PC-3 (cell line): Measurements from ENCODE around the gene NIT1. TPM values are rescaled to one million over a fixed set of nuclear protein-coding genes. Genes with fewer than 3 reads are reported as not detected.

ENCODE experiments used
- ATAC-seq: fragments of 200-7000 bp; cut with Tn5 transposase; 2 replicates; pipeline ENCODE4 v1.9.1; 2020; ENCODE audit warnings: mild to moderate bottlenecking, moderate library complexity
- BruUV-seq: library from RNA; stranded (reverse); fragments of 400-500 nt; replicated peaks from 2 replicates; lab custom pipeline; 2021; lab: Mats Ljungman, UMichigan
- CTCF ChIA-PET: fragments of 300-600 bp; sonication (Branson Sonifier 250); formaldehyde crosslinking; loops from one replicate; lab custom pipeline; 2022; ENCODE audit warnings: antibody characterized with exemption; lab: Charles Lee
- POLR2A ChIA-PET: fragments of 300-600 bp; sonication (Branson Sonifier 250); formaldehyde crosslinking; loops from one replicate; lab custom pipeline; 2022; ENCODE audit warnings: antibody characterized with exemption; ENCODE audit not compliant: unreplicated experiment; lab: Charles Lee
- DNase-seq: peaks from one replicate; pipeline ENCODE4 v3.0.0-alpha.2; 2015
- H2AFZ ChIP-seq: fragments of 300-600 bp; sonication (generic); 2 replicates; pipeline ENCODE4 v1.6.0; 2016; ENCODE audit warnings: antibody characterized with exemption, low read length
- H3F3A ChIP-seq: fragments of 300-600 bp; sonication (generic); one replicate; pipeline ENCODE4 v1.6.0; 2017; ENCODE audit warnings: antibody characterized with exemption, low read length, control low read depth, mild to moderate bottlenecking; ENCODE audit not compliant: unreplicated experiment
- H3K27ac ChIP-seq: fragments of 300-600 bp; sonication (generic); 2 replicates; pipeline ENCODE4 v1.5.1; 2016; ENCODE audit warnings: mild to moderate bottlenecking, low read length
- H3K27me3 ChIP-seq: fragments of 300-600 bp; sonication (generic); 2 replicates; pipeline ENCODE4 v1.6.1; 2016; ENCODE audit warnings: low read length, mixed read lengths
- H3K36me3 ChIP-seq: fragments of 300-600 bp; sonication (generic); 2 replicates; pipeline ENCODE4 v1.6.1; 2016; ENCODE audit warnings: low read depth, mixed run types, low read length, mixed read lengths
- H3K4me1 ChIP-seq: fragments of 300-600 bp; sonication (generic); 2 replicates; pipeline ENCODE4 v1.5.1; 2016; ENCODE audit warnings: low read length; ENCODE audit not compliant: insufficient read depth
- H3K4me2 ChIP-seq: fragments of 300-600 bp; sonication (generic); 2 replicates; pipeline ENCODE4 v1.6.0; 2016; ENCODE audit warnings: low read length
- H3K4me3 ChIP-seq: fragments of 300-600 bp; sonication (generic); 2 replicates; pipeline ENCODE4 v1.5.1; 2016; ENCODE audit warnings: mild to moderate bottlenecking, low read length, mixed read lengths
- H3K79me2 ChIP-seq: fragments of 300-600 bp; sonication (generic); 2 replicates; pipeline ENCODE4 v1.6.1; 2017; ENCODE audit warnings: low read length, mixed read lengths
- H3K9ac ChIP-seq: fragments of 300-600 bp; sonication (generic); 2 replicates; pipeline ENCODE4 v1.6.0; 2016; ENCODE audit warnings: mild to moderate bottlenecking, low read length
- H3K9me2 ChIP-seq: fragments of 300-600 bp; sonication (generic); replicated peaks from 2 replicates; pipeline ENCODE4 v1.6.1; 2016; ENCODE audit warnings: mixed run types, low read length, mixed read lengths
- H3K9me3 ChIP-seq: fragments of 300-600 bp; sonication (generic); 2 replicates; pipeline ENCODE4 v1.6.1; 2016; ENCODE audit warnings: low read length, mixed read lengths
- H4K20me1 ChIP-seq: fragments of 300-600 bp; sonication (generic); 2 replicates; pipeline ENCODE4 v1.6.1; 2016; ENCODE audit warnings: low read length, mixed read lengths
- CTCF ChIP-seq: fragments of 300-600 bp; sonication (generic); conservative IDR thresholded peaks from 2 replicates; pipeline ENCODE4 v1.5.1; 2017; ENCODE audit warnings: antibody characterized with exemption, low read depth, mild to moderate bottlenecking, low read length
- EZH2 ChIP-seq: fragments of 300-600 bp; sonication (generic); IDR thresholded peaks from one replicate; pipeline ENCODE4 v1.6.1; 2017; ENCODE audit warnings: antibody characterized with exemption, mild to moderate bottlenecking, low read length; ENCODE audit not compliant: unreplicated experiment
- EZH2phosphoT487 ChIP-seq: fragments of 300-600 bp; sonication (generic); IDR thresholded peaks from 2 replicates; pipeline ENCODE4 v1.6.1; 2018; ENCODE audit warnings: mild to moderate bottlenecking, antibody characterized with exemption, low read length, borderline replicate concordance
- intact Hi-C: fragments of 100-400 bp; cut with micrococcal nuclease; formaldehyde crosslinking; loops from 2 replicates; pipeline ENCODE4 v1.9.0; 2023
- total RNA-seq: library from RNA; depleted of rRNA; stranded (reverse); fragments of >200 nt; gene quantifications from 2 replicates; pipeline ENCODE4 v1.2.3, GENCODE V29; 2014

The NIT1 gene
- total RNA-seq, 1 experiment from 2014 or later = 18.1 TPM

GRCh38 chr1:161157867-161158266, 40.0 kb downstream of the NIT1 start:
- intact Hi-C loops = loop anchor here (2.0 kb wide), 1 partner anchor 39 kb away; the partner anchor contains the start of genes NIT1 and PFDN2
- Histone ChIP-seq H3K4me2 (no peak overlapping the region), H3K9me2 (no peaks in the 10 kb centered on the region), H3K79me2 (peaks cover 42% of the 10 kb centered on the region), H3K4me3 (no peak overlapping the region), H3K9ac (no peak overlapping the region), H3K4me1 (peaks cover 41% of the 10 kb centered on the region), H3K27ac (no peak overlapping the region), H4K20me1 (no peaks in the 10 kb centered on the region), H2AFZ (no peak overlapping the region), H3K27me3 (no peaks in the 10 kb centered on the region), H3K9me3 (no peaks in the 10 kb centered on the region), H3K36me3 (peaks cover 9% of the 10 kb centered on the region; the same call in 1 of the 2 replicates), H3F3A (no peaks in the 10 kb centered on the region)
- ChIA-PET CTCF (no interaction called here), POLR2A (no interaction called here)
- TF ChIP-seq CTCF (no peak), EZH2 (no peak), EZH2phosphoT487 (no peak)
- ATAC-seq (no peak), DNase-seq (no peak)
- no TSS peak for BruUV-seq

GRCh38 chr1:161158316-161159010, 40.6 kb downstream of the NIT1 start:
- Histone ChIP-seq H3K4me3 (peak overlapping the region; percentile 96), H3K4me2 (peak overlapping the region; percentile 86), H2AFZ (peak overlapping the region; percentile 81; the same call in 1 of the 2 replicates), H3K36me3 (peaks cover 9% of the 10 kb centered on the region; the same call in 1 of the 2 replicates), H3K27ac (peak overlapping the region; percentile 21), H3K4me1 (peaks cover 37% of the 10 kb centered on the region), H3K27me3 (no peaks in the 10 kb centered on the region), H3K9me3 (no peaks in the 10 kb centered on the region), H3K9ac (peak overlapping the region; percentile 96), H3K79me2 (peaks cover 42% of the 10 kb centered on the region), H3K9me2 (no peaks in the 10 kb centered on the region), H3F3A (no peaks in the 10 kb centered on the region), H4K20me1 (no peaks in the 10 kb centered on the region)
- ATAC-seq = peak; percentile 0; the same call in 1 of the 2 replicates
- ChIA-PET POLR2A (interaction anchor here (0.5 to 0.7 kb wide), 3 partner anchors 24 to 47 kb away, joined by 3 to 4 read pairs (median 3); no protein-coding TSS in a partner anchor), CTCF (no interaction called here)
- TF ChIP-seq EZH2 (no peak), EZH2phosphoT487 (no peak), CTCF (no peak)
- BruUV-seq = no TSS peak
- intact Hi-C loops = loop anchor here (2.0 kb wide), 1 partner anchor 40 kb away; the partner anchor contains the start of genes NIT1 and PFDN2
- DNase-seq = peak; percentile 25
